Activated CD8-positive, alpha-beta T cell treated with anti-CD3 and anti-CD28 coated beads, Interleukin-2, amount 10 ng/mL, durations not matched to agents 7 days and 5 days (primary cell): ENCODE results near the gene PPP1R16B. TPM values are rescaled to one million over a fixed set of nuclear protein-coding genes. Genes with fewer than 3 reads are reported as not detected.

ENCODE experiments used
- ATAC-seq: fragments of 150-1000 bp; cut with Tn5 transposase; one replicate; pipeline ENCODE4 v1.10.0; 2021; ENCODE audit warnings: moderate library complexity
- CTCF ChIA-PET: fragments of 350-600 bp; sonication (Branson Sonifier 250); formaldehyde crosslinking; loops from one replicate; lab custom pipeline; 2021; ENCODE audit warnings: antibody characterized with exemption; lab: Charles Lee
- POLR2A ChIA-PET: fragments of 350-600 bp; sonication (Branson Sonifier 250); formaldehyde crosslinking; loops from one replicate; lab custom pipeline; 2021; ENCODE audit warnings: antibody characterized with exemption; lab: Charles Lee
- DNase-seq: peaks from one replicate; pipeline ENCODE4 v3.0.0-alpha.2; 2020
- H3K27ac Mint-ChIP-seq: one replicate; pipeline ENCODE4 v1.8.0; 2021; ENCODE audit warnings: mild to moderate bottlenecking, mixed read lengths
- H3K27me3 Mint-ChIP-seq: one replicate; pipeline ENCODE4 v1.8.0; 2021; ENCODE audit warnings: low read depth, mixed read lengths
- H3K36me3 Mint-ChIP-seq: one replicate; pipeline ENCODE4 v1.8.0; 2021; ENCODE audit warnings: low read depth, mixed read lengths
- H3K4me1 Mint-ChIP-seq: one replicate; pipeline ENCODE4 v1.8.0; 2021; ENCODE audit warnings: low read depth, mixed read lengths
- H3K4me3 Mint-ChIP-seq: one replicate; pipeline ENCODE4 v1.8.0; 2021; ENCODE audit warnings: mild to moderate bottlenecking, mixed read lengths
- H3K9me3 Mint-ChIP-seq: one replicate; pipeline ENCODE4 v1.8.0; 2022; ENCODE audit warnings: mixed read lengths; ENCODE audit not compliant: insufficient read depth
- total RNA-seq, 2 experiments: library from RNA; stranded (reverse); gene quantifications; one replicate each; pipeline ENCODE4 v1.2.3, GENCODE V29; 2021

The PPP1R16B gene
- total RNA-seq, 2 experiments from 2014 or later, result 63.4 to 65.1 TPM

DNA sequence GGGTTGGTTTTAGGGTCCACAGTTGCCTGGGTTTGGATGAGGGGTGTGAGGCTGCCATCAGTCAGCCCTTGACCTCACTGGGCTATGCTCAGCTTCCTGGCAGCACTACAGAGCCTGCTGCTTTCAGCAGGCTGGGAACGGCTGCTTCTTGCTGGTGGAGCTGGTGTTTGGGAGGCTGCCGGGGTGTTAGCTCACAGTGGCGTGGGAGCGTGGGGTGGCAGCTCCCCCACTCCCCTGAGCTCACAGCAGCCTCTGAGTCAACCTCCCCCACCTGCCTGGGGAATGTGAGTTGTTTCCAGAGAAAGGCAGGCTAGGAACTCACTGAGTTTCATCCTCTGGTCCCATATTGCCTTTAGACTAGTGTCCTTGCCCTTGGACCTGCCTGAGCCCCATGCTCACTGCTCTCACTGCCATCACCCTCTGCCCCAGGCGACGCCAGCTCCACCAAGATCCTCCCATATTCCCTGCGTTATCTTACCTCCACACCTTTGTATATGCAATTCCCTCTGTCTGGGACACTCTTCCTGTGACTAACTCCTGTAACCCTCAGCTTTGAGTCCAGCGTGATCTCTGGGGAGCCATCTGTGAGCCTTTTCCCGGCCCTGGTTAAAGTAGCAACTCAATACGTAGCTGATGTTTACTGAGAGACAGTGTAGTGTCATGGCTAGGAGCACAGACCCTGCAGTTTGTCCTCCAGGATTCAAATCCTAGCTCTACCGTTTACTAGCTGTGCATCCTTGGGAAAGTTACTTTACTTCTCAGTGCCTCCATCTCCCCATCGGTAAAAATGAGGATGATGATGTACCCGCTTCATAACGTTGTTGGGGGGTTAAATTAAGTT, 34.8 kb downstream of the PPP1R16B start:
- DNase-seq (no peak), ATAC-seq (no peak)
- Mint-ChIP-seq H3K4me1 (peaks cover 59% of the 10 kb centered on the region), H3K27ac (peak overlapping the region; percentile 26), H3K9me3 (no peaks in the 10 kb centered on the region), H3K27me3 (no peaks in the 10 kb centered on the region), H3K36me3 (peaks cover 56% of the 10 kb centered on the region), H3K4me3 (no peak overlapping the region)
- CTCF ChIA-PET, result interaction anchor here (1.0 to 4.1 kb wide), 8 partner anchors 14 to 206 kb away, joined by 3 to 21 read pairs (median 4); no protein-coding TSS in a partner anchor
- POLR2A ChIA-PET, result interaction anchor here (1.2 to 3.5 kb wide), 3 partner anchors 34 to 53 kb away, joined by 4 to 20 read pairs (median 5); partner anchors contain the start of gene PPP1R16B

DNA sequence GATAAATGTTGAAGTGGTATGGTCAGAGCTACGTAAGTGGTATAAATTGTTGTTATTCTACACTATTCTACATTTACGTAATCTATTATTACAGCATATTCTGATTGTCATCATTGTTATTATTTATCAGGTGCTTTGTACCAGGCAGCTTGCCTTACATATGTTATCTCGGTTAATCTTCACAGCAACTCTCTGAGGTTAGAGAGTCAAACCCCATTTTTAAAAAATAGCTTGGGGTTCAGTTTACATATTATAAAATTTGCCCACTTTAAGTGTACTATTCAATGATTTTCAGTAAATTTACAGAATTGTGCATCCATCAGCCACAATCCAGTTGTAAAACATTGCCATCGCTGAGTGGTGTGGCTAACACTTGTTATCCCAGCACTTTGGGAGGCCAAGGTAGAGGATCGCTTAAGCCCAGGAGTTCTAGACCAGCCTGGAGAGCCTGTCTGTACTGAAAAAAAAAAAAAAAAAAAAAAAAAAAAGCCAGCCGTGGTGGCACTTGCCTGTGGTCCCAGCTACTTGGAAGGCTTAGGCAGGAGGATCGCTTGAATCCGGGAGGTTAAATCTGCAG, 35.5 kb downstream of the PPP1R16B start:
- Mint-ChIP-seq H3K4me1 (peaks cover 65% of the 10 kb centered on the region), H3K27me3 (no peaks in the 10 kb centered on the region), H3K4me3 (no peak overlapping the region), H3K27ac (peak overlapping the region; percentile 26), H3K9me3 (no peaks in the 10 kb centered on the region), H3K36me3 (peaks cover 63% of the 10 kb centered on the region)
- ChIA-PET POLR2A (interaction anchor here (1.2 to 3.5 kb wide), 2 partner anchors 33 to 36 kb away, joined by 5 to 20 read pairs; partner anchors contain the start of gene PPP1R16B), CTCF (interaction anchor here (1.0 to 4.1 kb wide), 5 partner anchors 15 to 207 kb away, joined by 3 to 21 read pairs (median 4); no protein-coding TSS in a partner anchor)
- DNase-seq, result no peak
- no peak for ATAC-seq

DNA sequence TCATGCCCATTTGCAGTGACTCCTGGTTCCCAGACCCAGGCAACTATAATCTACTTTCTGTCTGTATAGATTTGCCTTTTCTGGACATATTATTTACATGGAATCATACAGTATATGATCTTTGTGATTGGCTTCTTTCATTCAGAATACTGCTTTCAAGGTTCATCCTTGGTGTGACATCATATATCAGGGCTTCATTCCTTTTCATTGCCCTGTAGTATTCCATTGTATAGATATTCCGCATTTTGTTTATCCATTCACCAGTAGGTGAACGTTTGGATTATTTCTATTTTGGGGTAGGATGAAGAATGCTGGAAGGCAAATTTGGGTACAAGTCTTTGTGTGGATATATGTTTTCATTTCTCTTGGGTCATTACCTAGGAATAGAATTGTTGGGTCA, 36.1 kb downstream of the PPP1R16B start:
- H3K4me1 Mint-ChIP-seq, result peaks cover 70% of the 10 kb centered on the region
- no peak for DNase-seq
- CTCF ChIA-PET, result interaction anchor here (3.2 to 4.1 kb wide), 3 partner anchors 18 to 51 kb away, joined by 13 to 21 read pairs (median 17); no protein-coding TSS in a partner anchor
- H3K27me3 Mint-ChIP-seq, result no peaks in the 10 kb centered on the region
- ATAC-seq, result no peak
- POLR2A ChIA-PET, result interaction anchor here (3.5 to 5.2 kb wide), 2 partner anchors 32 to 36 kb away, joined by 20 to 37 read pairs; partner anchors contain the start of gene PPP1R16B
- H3K4me3 Mint-ChIP-seq, result peak overlapping the region; percentile 64
- peak overlapping the region; percentile 84 for H3K27ac Mint-ChIP-seq
- peaks cover 65% of the 10 kb centered on the region for H3K36me3 Mint-ChIP-seq
- no peaks in the 10 kb centered on the region for H3K9me3 Mint-ChIP-seq

DNA sequence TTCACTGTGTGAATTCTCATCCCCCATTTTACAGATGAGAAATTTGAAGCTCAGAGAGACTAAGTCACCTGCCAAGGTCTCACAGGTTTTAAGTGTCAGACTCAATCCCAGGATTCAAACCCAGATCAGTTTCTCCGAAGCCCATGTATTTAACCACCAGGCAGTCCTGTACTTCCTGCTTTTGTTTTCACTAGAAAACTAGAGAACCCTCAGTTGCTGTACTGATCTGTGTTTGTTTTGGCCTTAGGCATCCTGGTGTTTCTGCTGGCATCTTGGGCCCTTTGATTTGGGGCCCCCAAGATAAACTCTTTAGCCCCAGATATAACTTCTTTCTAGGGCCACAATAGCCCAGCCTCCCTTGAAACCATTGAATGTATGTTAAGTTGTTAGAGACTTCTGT, 36.5 kb downstream of the PPP1R16B start:
- peak; percentile 47 for ATAC-seq
- Mint-ChIP-seq H3K27ac (peak overlapping the region; percentile 84), H3K9me3 (no peaks in the 10 kb centered on the region), H3K4me3 (peak overlapping the region; percentile 64), H3K4me1 (peaks cover 72% of the 10 kb centered on the region), H3K36me3 (peaks cover 64% of the 10 kb centered on the region), H3K27me3 (no peaks in the 10 kb centered on the region)
- POLR2A ChIA-PET, result interaction anchor here (1.1 to 5.2 kb wide), 3 partner anchors 32 to 84 kb away, joined by 3 to 37 read pairs (median 20); partner anchors contain the start of genes FAM83D and PPP1R16B
- DNase-seq, result no peak
- CTCF ChIA-PET, result interaction anchor here (0.9 to 4.1 kb wide), 5 partner anchors 8 to 51 kb away, joined by 3 to 21 read pairs (median 13); no protein-coding TSS in a partner anchor

DNA sequence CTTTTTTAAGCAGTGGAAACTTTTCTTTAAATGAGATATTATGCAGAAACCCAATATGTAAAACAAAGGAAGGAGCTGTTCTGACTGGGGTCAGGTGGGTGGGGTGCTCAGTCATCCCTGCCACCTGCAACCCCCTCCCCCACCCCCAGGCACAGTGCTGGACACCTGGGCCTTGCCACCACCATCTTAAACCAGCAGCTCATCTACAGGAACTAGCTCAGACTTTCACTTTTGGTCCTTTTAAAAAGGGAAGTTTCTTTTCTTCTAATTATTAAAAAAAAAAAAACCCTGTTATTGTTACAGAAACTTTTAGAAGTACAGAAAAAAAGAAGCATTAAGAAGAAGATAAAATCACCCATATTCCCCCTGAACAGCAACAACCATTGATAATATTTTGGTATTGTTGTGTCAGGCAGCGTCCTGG, 37.1 kb downstream of the PPP1R16B start:
- H3K27me3 Mint-ChIP-seq, result no peaks in the 10 kb centered on the region
- ChIA-PET CTCF (interaction anchor here (0.9 to 4.1 kb wide), 8 partner anchors 9 to 50 kb away, joined by 3 to 21 read pairs (median 6); no protein-coding TSS in a partner anchor), POLR2A (interaction anchor here (1.1 to 5.2 kb wide), 3 partner anchors 31 to 84 kb away, joined by 3 to 37 read pairs (median 20); partner anchors contain the start of genes FAM83D and PPP1R16B)
- H3K9me3 Mint-ChIP-seq, result no peaks in the 10 kb centered on the region
- peaks cover 74% of the 10 kb centered on the region for H3K4me1 Mint-ChIP-seq
- H3K27ac Mint-ChIP-seq, result peak overlapping the region; percentile 77
- H3K4me3 Mint-ChIP-seq, result peak overlapping the region; percentile 64
- peak; percentile 56 for ATAC-seq
- peak; percentile 58 for DNase-seq
- H3K36me3 Mint-ChIP-seq, result peaks cover 67% of the 10 kb centered on the region

DNA sequence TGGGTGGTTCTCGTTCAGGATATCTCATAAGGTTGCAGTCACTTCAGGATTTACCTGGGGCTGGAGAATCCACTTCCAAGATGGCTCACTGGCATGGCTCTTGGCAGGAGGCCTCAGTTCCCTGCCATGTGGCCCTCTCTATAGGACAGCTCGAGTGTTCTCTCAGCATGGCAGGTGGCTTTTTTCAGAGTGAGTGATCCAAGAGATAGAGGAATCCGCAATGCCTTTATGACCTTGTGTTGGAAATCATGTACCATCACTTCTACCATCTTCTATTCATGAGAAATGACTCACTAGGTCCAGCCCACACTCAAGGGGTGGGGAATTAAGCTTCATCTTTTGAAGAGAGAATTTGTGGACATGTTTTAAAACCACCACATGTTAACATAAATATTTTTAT, 37.8 kb downstream of the PPP1R16B start:
- peaks cover 75% of the 10 kb centered on the region for H3K4me1 Mint-ChIP-seq
- peak; percentile 22 for ATAC-seq
- peaks cover 65% of the 10 kb centered on the region for H3K36me3 Mint-ChIP-seq
- ChIA-PET CTCF (interaction anchor here (1.0 to 4.1 kb wide), 6 partner anchors 12 to 49 kb away, joined by 3 to 21 read pairs (median 6); no protein-coding TSS in a partner anchor), POLR2A (interaction anchor here (0.6 to 5.2 kb wide), 4 partner anchors 31 to 138 kb away, joined by 3 to 37 read pairs (median 12); partner anchors contain the start of genes DHX35 and PPP1R16B)
- H3K27ac Mint-ChIP-seq, result peak overlapping the region; percentile 77
- H3K27me3 Mint-ChIP-seq, result no peaks in the 10 kb centered on the region
- DNase-seq, result no peak
- no peak overlapping the region for H3K4me3 Mint-ChIP-seq
- no peaks in the 10 kb centered on the region for H3K9me3 Mint-ChIP-seq

DNA sequence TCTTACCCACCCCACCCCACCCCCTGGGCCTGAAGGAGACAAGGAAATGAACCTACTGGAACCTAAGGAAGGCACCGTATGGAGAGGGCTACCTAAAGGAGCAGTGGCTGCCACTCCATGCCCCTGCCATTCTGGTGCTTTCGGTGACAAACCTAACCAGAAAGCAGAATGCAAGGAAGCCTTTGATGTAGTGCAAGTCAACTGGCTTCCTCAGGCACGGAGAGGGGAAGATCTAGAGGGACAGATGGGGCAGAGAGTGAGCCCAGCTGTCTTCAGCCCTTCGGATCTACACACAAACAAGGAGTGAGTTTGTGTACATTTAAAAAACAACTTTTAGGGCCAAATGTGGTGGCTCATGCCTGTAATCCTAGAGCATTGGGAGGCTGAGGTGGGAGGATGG, 39.5 kb downstream of the PPP1R16B start:
- Mint-ChIP-seq H3K27ac (peak overlapping the region; percentile 88), H3K4me1 (peaks cover 75% of the 10 kb centered on the region), H3K27me3 (no peaks in the 10 kb centered on the region), H3K36me3 (peaks cover 68% of the 10 kb centered on the region), H3K9me3 (no peaks in the 10 kb centered on the region), H3K4me3 (peak overlapping the region; percentile 47)
- DNase-seq, result peak; percentile 40
- ChIA-PET CTCF (interaction anchor here (1.2 to 3.4 kb wide), 3 partner anchors 11 to 30 kb away, joined by 4 to 17 read pairs (median 7); no protein-coding TSS in a partner anchor), POLR2A (interaction anchor here (5.2 kb wide), 1 partner anchor 39 kb away, joined by 37 read pairs; the partner anchor contains the start of gene PPP1R16B)
- peak; percentile 38 for ATAC-seq

DNA sequence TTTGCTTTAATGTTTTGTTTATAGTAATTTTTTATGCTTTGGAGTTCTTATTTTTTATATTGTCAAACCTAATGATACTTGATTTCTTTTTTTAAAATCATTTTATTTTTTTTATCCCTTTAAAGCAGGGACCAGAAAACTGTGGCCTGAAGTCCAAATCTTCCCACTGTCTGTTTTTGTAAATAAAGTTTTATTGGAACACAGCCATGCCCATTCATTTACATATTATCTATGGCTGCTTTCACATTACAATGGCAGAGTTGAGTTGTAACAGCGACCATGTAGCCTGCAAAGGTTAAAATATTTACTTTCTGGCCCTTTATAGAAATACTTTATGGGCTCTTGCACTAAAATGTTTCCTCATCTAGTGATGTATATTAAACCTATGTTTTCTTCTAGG, 42.3 kb downstream of the PPP1R16B start:
- Mint-ChIP-seq H3K36me3 (peaks cover 67% of the 10 kb centered on the region), H3K27me3 (no peaks in the 10 kb centered on the region), H3K9me3 (no peaks in the 10 kb centered on the region), H3K4me3 (no peak overlapping the region), H3K4me1 (peaks cover 53% of the 10 kb centered on the region), H3K27ac (no peak overlapping the region)
- ATAC-seq (no peak), DNase-seq (no peak)
- ChIA-PET CTCF (no interaction called here), POLR2A (no interaction called here)

DNA sequence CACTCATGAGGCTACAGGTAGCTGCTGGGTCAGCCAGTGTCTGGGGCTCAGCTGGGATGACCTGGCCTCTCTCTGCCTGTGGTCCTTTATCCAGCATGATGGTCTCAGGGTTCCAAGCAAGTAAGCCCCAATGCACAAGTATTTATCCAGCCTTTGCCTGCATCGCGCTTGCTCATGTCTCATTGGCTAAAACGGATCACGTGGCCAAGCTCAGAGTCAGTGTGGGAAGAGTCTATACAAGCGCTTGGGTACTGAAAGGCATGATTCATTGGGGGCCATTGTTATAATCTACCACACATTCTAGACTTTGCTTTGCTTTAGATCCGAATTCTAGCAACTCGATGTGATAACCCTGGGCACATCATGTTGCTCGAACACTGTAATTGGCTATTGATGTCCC, 48.3 kb downstream of the PPP1R16B start:
- POLR2A ChIA-PET, result interaction anchor here (0.6 kb wide), 1 partner anchor 40 kb away, joined by 3 read pairs; no protein-coding TSS in a partner anchor
- no peak overlapping the region for H3K4me3 Mint-ChIP-seq

DNA sequence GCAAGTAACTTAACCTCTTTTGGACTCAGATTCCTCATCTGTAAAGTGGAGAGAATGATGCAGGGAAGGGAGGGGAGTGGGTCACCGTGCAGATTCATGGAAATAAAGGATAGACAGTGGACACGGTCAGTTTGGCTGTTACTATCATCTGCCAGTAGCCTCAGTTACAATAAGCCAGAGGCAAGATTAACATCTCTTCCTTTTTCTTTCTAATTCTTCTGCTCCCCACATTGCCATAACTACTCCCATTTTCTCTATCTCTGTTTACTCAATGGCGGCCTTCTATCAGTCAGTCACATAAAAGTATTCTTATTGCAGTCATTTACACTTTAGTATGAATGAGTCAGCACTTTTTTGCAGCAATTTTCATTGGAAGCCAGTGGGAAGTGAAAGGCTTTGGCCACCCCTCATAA, 49.2 kb downstream of the PPP1R16B start:
- CTCF ChIA-PET, result interaction anchor here (0.8 kb wide), 2 partner anchors 8 to 12 kb away, joined by 3 read pairs; no protein-coding TSS in a partner anchor
- H3K36me3 Mint-ChIP-seq, result peaks cover 53% of the 10 kb centered on the region

More for the DNA sequence above, 48.3 kb downstream of the PPP1R16B start:
- Mint-ChIP-seq H3K4me1 (peaks cover 59% of the 10 kb centered on the region), H3K36me3 (peaks cover 59% of the 10 kb centered on the region), H3K27me3 (no peaks in the 10 kb centered on the region), H3K27ac (no peak overlapping the region), H3K9me3 (no peaks in the 10 kb centered on the region)
- no peak for ATAC-seq
- CTCF ChIA-PET, result no interaction called here
- DNase-seq, result no peak

More for the DNA sequence above, 49.2 kb downstream of the PPP1R16B start:
- Mint-ChIP-seq H3K4me3 (no peak overlapping the region), H3K27ac (no peak overlapping the region), H3K4me1 (peaks cover 65% of the 10 kb centered on the region), H3K9me3 (no peaks in the 10 kb centered on the region), H3K27me3 (no peaks in the 10 kb centered on the region)
- ATAC-seq, result no peak
- no peak for DNase-seq
- POLR2A ChIA-PET, result interaction anchor here (0.5 kb wide), 1 partner anchor 19 kb away, joined by 3 read pairs; no protein-coding TSS in a partner anchor
